CD4-positive, CD25-positive, alpha-beta regulatory T cell (primary cell): Measurements from ENCODE around the gene SLC25A14. TPM values are rescaled to one million over a fixed set of nuclear protein-coding genes. Genes with fewer than 3 reads are reported as not detected.

Source experiments
- ATAC-seq, 2 donors: fragments of 150-1000 bp; cut with Tn5 transposase; one replicate each; pipeline ENCODE4 v1.10.0; 2021; ENCODE audit warnings: low read depth in 2 of 2, moderate number of reproducible peaks in 2 of 2, moderate library complexity in 1 of 2
- DNase-seq, 3 donors: peaks; one replicate each; pipeline versions ENCODE4 v3.0.0 to v3.0.0-alpha.2; 2012 to 2022; ENCODE audit warnings: mixed read lengths in 1 of 3
- H3K27ac ChIP-seq: one replicate; pipeline ENCODE4 v1.7.0; 2013; ENCODE audit warnings: mild to moderate bottlenecking, low read length; ENCODE audit not compliant: insufficient read depth, poor library complexity, severe bottlenecking
- H3K27me3 ChIP-seq: one replicate; pipeline ENCODE4 v1.7.0; 2013; ENCODE audit warnings: low read length; ENCODE audit not compliant: control insufficient read depth, insufficient read depth
- H3K36me3 ChIP-seq: one replicate; pipeline ENCODE4 v1.7.0; 2013; ENCODE audit warnings: mild to moderate bottlenecking, low read length, moderate library complexity; ENCODE audit not compliant: control insufficient read depth, insufficient read depth
- H3K4me1 ChIP-seq: 2 replicates; pipeline ENCODE4 v1.7.0; 2013; ENCODE audit warnings: mild to moderate bottlenecking, low read length; ENCODE audit not compliant: insufficient read depth, control insufficient read depth, poor library complexity, severe bottlenecking
- H3K4me3 ChIP-seq: one replicate; pipeline ENCODE4 v1.7.0; 2013; ENCODE audit warnings: low read depth, mild to moderate bottlenecking, low read length, moderate library complexity
- H3K9me3 ChIP-seq, 2 experiments: 1 replicate in 1 of 2; 2 replicates in 1 of 2; pipeline ENCODE4 v1.7.0; 2013; ENCODE audit warnings: low read length in 2 of 2, mild to moderate bottlenecking in 1 of 2, moderate library complexity in 1 of 2; ENCODE audit not compliant: control insufficient read depth in 2 of 2
- H3K27ac Mint-ChIP-seq, 3 donors: one replicate each; pipeline ENCODE4 v1.8.0; 2020 to 2022; ENCODE audit warnings: mild to moderate bottlenecking in 3 of 3, mixed read lengths in 3 of 3, moderate library complexity in 2 of 3
- H3K27me3 Mint-ChIP-seq: one replicate; pipeline ENCODE4 v1.8.0; 2022; ENCODE audit warnings: mild to moderate bottlenecking, mixed read lengths
- H3K36me3 Mint-ChIP-seq: one replicate; pipeline ENCODE4 v1.8.0; 2020; ENCODE audit warnings: mixed read lengths
- H3K4me1 Mint-ChIP-seq, 4 donors: one replicate each; pipeline ENCODE4 v1.8.0; 2020 to 2022; ENCODE audit warnings: mixed read lengths in 4 of 4, mild to moderate bottlenecking in 1 of 4
- H3K4me3 Mint-ChIP-seq, 4 donors: one replicate each; pipeline ENCODE4 v1.8.0; 2020 to 2022; ENCODE audit warnings: mild to moderate bottlenecking in 4 of 4, mixed read lengths in 4 of 4, moderate library complexity in 3 of 4
- H3K9me3 Mint-ChIP-seq, 7 donors: one replicate each; pipeline ENCODE4 v1.8.0; 2020 to 2022; ENCODE audit warnings: mixed read lengths in 7 of 7, mild to moderate bottlenecking in 3 of 7, moderate library complexity in 2 of 7
- polyA plus RNA-seq, 4 donors: library from polyadenylated mRNA; unstranded; fragments of 300-500 nt; fragmentation: Illumina TruSeq; gene quantifications; one replicate each; pipeline ENCODE4 v1.2.3, GENCODE V29; 2021
- total RNA-seq: library from RNA; stranded (reverse); gene quantifications from one replicate; pipeline ENCODE4 v1.2.3, GENCODE V29; 2022

SLC25A14 gene, protein sequence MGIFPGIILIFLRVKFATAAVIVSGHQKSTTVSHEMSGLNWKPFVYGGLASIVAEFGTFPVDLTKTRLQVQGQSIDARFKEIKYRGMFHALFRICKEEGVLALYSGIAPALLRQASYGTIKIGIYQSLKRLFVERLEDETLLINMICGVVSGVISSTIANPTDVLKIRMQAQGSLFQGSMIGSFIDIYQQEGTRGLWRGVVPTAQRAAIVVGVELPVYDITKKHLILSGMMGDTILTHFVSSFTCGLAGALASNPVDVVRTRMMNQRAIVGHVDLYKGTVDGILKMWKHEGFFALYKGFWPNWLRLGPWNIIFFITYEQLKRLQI
- total RNA-seq (14.9 TPM), polyA plus RNA-seq (10 to 100 TPM in 1 of 4 donors, 1 to 10 TPM in 3; 7.6 to 11.6 (median 8.6) TPM)

- no peaks in the 10 kb centered on the region for H3K27me3 ChIP-seq
- ATAC-seq: peak; percentile 86 to 93
- Mint-ChIP-seq H3K27me3 (peaks cover 9% of the 10 kb centered on the region), H3K4me1 (peaks cover 0 to 20% (median 13%) of the 10 kb centered on the region in 4 donors), H3K27ac (peak within 1 kb of the TSS; percentile 83 to 94 (median 89)), H3K36me3 (no peaks in the 10 kb centered on the region), H3K4me3 (peak within 1 kb of the TSS; percentile 89 to 97 (median 96)), H3K9me3 (peaks cover 0 to 2% (median 0%) of the 10 kb centered on the region in 7 donors)
- peak; percentile 65 to 85 (median 79) for DNase-seq
- H3K4me1 ChIP-seq: peaks cover 5% of the 10 kb centered on the region
- no peaks in the 10 kb centered on the region for H3K9me3 ChIP-seq
- H3K36me3 ChIP-seq: no peaks in the 10 kb centered on the region
- peak within 1 kb of the TSS; percentile 78 for H3K4me3 ChIP-seq
- peak within 1 kb of the TSS; percentile 72 for H3K27ac ChIP-seq
Observed at GRCh38 chrX:130339408-130340222, at the start of gene SLC25A14. Gene SLC25A14 (plus strand): TSS chrX:130339919. CDS start chrX:130340279, 360 bp downstream.

GRCh38 chrX:130295519-130296296 is 44.0 kb upstream of the SLC25A14 start:
- ATAC-seq: no peak
- no peak overlapping the region for H3K4me3 ChIP-seq
- no peak overlapping the region for H3K27ac ChIP-seq
- no peaks in the 10 kb centered on the region for H3K27me3 ChIP-seq
- no peaks in the 10 kb centered on the region for H3K36me3 Mint-ChIP-seq
- no peak for DNase-seq
- peaks cover 0 to 2% of the 10 kb centered on the region in 2 experiments for H3K9me3 ChIP-seq
- H3K4me3 Mint-ChIP-seq: no peak overlapping the region
- no peak overlapping the region for H3K27ac Mint-ChIP-seq
- peaks cover 28% of the 10 kb centered on the region for H3K27me3 Mint-ChIP-seq
- H3K36me3 ChIP-seq: no peaks in the 10 kb centered on the region
- no peaks in the 10 kb centered on the region for H3K4me1 ChIP-seq
- H3K4me1 Mint-ChIP-seq: no peaks in the 10 kb centered on the region
- H3K9me3 Mint-ChIP-seq: peaks cover 0 to 4% (median 0%) of the 10 kb centered on the region in 7 donors

GRCh38 chrX:130296297-130296678 is 43.4 kb upstream of the SLC25A14 start:
- Histone ChIP-seq H3K36me3 (no peaks in the 10 kb centered on the region), H3K27me3 (no peaks in the 10 kb centered on the region), H3K27ac (no peak overlapping the region), H3K9me3 (no peaks in the 10 kb centered on the region), H3K4me1 (no peaks in the 10 kb centered on the region), H3K4me3 (no peak overlapping the region)
- peaks cover 24% of the 10 kb centered on the region for H3K27me3 Mint-ChIP-seq
- H3K4me3 Mint-ChIP-seq: no peak overlapping the region
- no peaks in the 10 kb centered on the region for H3K4me1 Mint-ChIP-seq
- no peak overlapping the region for H3K27ac Mint-ChIP-seq
- ATAC-seq (no peak), DNase-seq (no peak)
- peaks cover 0 to 4% (median 0%) of the 10 kb centered on the region in 7 donors for H3K9me3 Mint-ChIP-seq
- H3K36me3 Mint-ChIP-seq: no peaks in the 10 kb centered on the region

DNA sequence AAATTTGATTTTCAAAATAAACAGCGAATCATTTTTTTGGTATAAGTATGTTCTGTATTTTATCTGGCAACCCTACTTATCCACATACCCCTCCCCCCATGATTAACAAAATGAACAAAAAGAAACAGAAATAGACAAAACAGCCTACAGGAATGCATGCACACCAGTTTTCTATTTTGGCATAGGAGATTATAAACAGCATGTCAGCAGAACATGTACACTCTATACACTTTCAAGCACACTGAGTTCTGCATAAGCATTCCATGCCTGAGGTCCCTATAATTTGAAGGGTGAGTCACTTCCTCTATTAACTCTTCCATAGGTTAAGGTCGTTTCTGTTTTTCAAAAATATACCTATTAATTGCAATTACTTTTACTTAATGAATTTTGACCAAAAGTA is 43.0 kb upstream of the SLC25A14 start:
- no peak for DNase-seq
- Histone ChIP-seq H3K27me3 (no peaks in the 10 kb centered on the region), H3K4me3 (no peak overlapping the region), H3K9me3 (no peaks in the 10 kb centered on the region), H3K4me1 (no peaks in the 10 kb centered on the region), H3K36me3 (no peaks in the 10 kb centered on the region), H3K27ac (no peak overlapping the region)
- Mint-ChIP-seq H3K27ac (no peak overlapping the region), H3K27me3 (peaks cover 22% of the 10 kb centered on the region), H3K36me3 (no peaks in the 10 kb centered on the region), H3K4me1 (no peaks in the 10 kb centered on the region), H3K4me3 (no peak overlapping the region), H3K9me3 (peaks cover 0 to 4% (median 0%) of the 10 kb centered on the region in 7 donors)
- no peak for ATAC-seq

DNA sequence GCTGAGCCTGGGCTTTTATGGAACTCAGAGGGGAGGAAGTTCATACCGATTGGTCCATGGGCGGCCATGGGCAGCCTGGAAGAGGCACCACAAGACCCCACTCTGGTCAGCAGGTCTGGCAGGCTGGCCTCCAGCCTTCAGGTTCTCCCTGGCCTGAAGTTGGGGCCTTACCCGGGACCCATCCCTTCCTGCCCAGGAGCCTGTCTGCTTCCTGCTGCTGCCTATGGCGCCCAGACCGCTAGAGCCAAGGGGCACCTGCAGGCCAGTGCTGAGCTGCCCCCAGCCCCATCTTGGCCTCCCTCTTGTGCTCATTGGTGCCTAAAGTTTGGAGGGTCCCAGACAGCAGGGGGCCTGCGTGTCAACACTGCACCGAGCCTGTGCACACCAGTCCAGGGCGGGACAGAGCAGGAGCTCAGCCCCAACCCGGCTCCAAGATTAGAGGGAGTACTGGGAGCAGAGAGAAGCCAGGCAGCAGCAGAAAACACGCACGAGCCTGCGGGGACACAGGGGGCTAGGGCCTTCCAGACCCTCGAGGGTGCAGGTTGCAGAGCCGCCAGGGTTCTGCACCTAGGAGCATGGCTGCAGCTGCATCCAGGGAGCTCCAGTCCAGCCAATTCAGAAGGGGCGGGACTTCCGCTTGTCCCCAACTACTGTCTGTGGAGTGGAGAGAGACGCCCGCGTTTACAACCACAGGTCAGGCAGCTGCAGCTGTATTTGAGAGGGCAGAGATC is 40.3 kb upstream of the SLC25A14 start:
- H3K36me3 Mint-ChIP-seq: no peaks in the 10 kb centered on the region
- DNase-seq (no peak), ATAC-seq (no peak)
- peaks cover 18% of the 10 kb centered on the region for H3K27me3 Mint-ChIP-seq
- Histone ChIP-seq H3K4me1 (no peaks in the 10 kb centered on the region), H3K9me3 (no peaks in the 10 kb centered on the region), H3K27ac (no peak overlapping the region), H3K27me3 (no peaks in the 10 kb centered on the region), H3K36me3 (no peaks in the 10 kb centered on the region), H3K4me3 (no peak overlapping the region)
- H3K27ac Mint-ChIP-seq: no peak overlapping the region
- H3K4me1 Mint-ChIP-seq: no peaks in the 10 kb centered on the region
- no peak overlapping the region for H3K4me3 Mint-ChIP-seq
- H3K9me3 Mint-ChIP-seq: peaks cover 0 to 6% (median 2%) of the 10 kb centered on the region in 7 donors

- H3K4me3 ChIP-seq: no peak overlapping the region
- no peak overlapping the region for H3K4me3 Mint-ChIP-seq
- no peaks in the 10 kb centered on the region for H3K4me1 ChIP-seq
- no peaks in the 10 kb centered on the region for H3K27me3 ChIP-seq
- no peak for DNase-seq
- H3K27me3 Mint-ChIP-seq: peaks cover 16% of the 10 kb centered on the region
- H3K4me1 Mint-ChIP-seq: no peaks in the 10 kb centered on the region
- H3K9me3 Mint-ChIP-seq: peaks cover 0 to 6% (median 2%) of the 10 kb centered on the region in 7 donors
- no peak overlapping the region for H3K27ac ChIP-seq
- H3K9me3 ChIP-seq: no peaks in the 10 kb centered on the region
- no peak for ATAC-seq
- no peak overlapping the region for H3K27ac Mint-ChIP-seq
- H3K36me3 ChIP-seq: no peaks in the 10 kb centered on the region
- no peaks in the 10 kb centered on the region for H3K36me3 Mint-ChIP-seq
Observed at GRCh38 chrX:130300010-130300282, 39.8 kb upstream of the SLC25A14 start.

DNA sequence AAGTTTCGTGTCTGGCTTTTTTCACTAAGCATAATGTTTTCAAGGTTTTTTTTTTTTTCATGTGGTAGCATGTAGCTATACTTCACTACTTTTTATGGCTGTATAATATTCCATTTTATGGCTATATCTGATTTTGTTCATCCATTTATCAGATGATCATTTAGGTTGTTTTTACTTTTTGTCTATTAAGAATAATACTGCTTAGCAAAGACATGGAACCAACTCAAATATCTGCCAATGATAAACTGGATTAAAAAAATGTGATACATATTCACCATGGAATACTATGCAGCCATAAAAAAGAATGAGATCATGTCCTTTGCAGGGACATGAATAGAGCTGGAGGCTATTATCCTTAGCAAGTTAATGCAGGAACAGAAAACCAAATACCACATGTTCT is 38.3 kb upstream of the SLC25A14 start:
- Mint-ChIP-seq H3K27me3 (peaks cover 8% of the 10 kb centered on the region), H3K36me3 (no peaks in the 10 kb centered on the region), H3K4me1 (no peaks in the 10 kb centered on the region), H3K9me3 (peaks cover 0 to 6% (median 2%) of the 10 kb centered on the region in 7 donors), H3K4me3 (no peak overlapping the region), H3K27ac (no peak overlapping the region)
- no peaks in the 10 kb centered on the region for H3K4me1 ChIP-seq
- no peak for DNase-seq
- no peaks in the 10 kb centered on the region for H3K9me3 ChIP-seq
- no peak overlapping the region for H3K4me3 ChIP-seq
- H3K36me3 ChIP-seq: no peaks in the 10 kb centered on the region
- ATAC-seq: no peak
- H3K27me3 ChIP-seq: no peaks in the 10 kb centered on the region
- no peak overlapping the region for H3K27ac ChIP-seq
